ENCODE results near the gene SLC35F4.

The SLC35F4 gene

GRCh38 chr14:57578801-57579200 is 287.1 kb downstream of the SLC35F4 start:
- no peak overlapping the region for H3K4me3 ChIP-seq (ENCODE audit: low read depth, low read length)
- no peak for DNase-seq (ENCODE audit: low read depth)
- no peak for TF ChIP-seq CTCF (IDR thresholded peaks at IDR 0.05; ENCODE audit: low read depth, low read length)
- TF ChIP-seq, protein P1, sequence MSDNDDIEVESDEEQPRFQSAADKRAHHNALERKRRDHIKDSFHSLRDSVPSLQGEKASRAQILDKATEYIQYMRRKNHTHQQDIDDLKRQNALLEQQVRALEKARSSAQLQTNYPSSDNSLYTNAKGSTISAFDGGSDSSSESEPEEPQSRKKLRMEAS (IDR thresholded peaks at IDR 0.05; ENCODE audit: low read depth, low read length), result no peak
- TF ChIP-seq POLR2A (IDR thresholded peaks at IDR 0.05; ENCODE audit: extremely low read depth, insufficient read length), result no peak
- no peak for TF ChIP-seq MYC (IDR thresholded peaks at IDR 0.05; ENCODE audit: low read depth, low read length)

- no peak for DNase-seq (ENCODE audit: low read depth)
- no peak overlapping the region for H3K4me3 ChIP-seq (ENCODE audit: low read depth, low read length)
- no peak for TF ChIP-seq CTCF (IDR thresholded peaks at IDR 0.05; ENCODE audit: low read depth, low read length)
- no peak for TF ChIP-seq MYC (IDR thresholded peaks at IDR 0.05; ENCODE audit: low read depth, low read length)
- TF ChIP-seq, protein P1 (IDR thresholded peaks at IDR 0.05; ENCODE audit: low read depth, low read length), result no peak
- no peak for TF ChIP-seq POLR2A (IDR thresholded peaks at IDR 0.05; ENCODE audit: extremely low read depth, insufficient read length)
These were observed 289.4 kb downstream of the SLC35F4 start for GRCh38 chr14:57576498-57576897.

GRCh38 chr14:57575482-57575881 is 290.4 kb downstream of the SLC35F4 start:
- no peak overlapping the region for H3K4me3 ChIP-seq (ENCODE audit: low read depth, low read length)
- TF ChIP-seq MYC (IDR thresholded peaks at IDR 0.05; ENCODE audit: low read depth, low read length), result no peak
- TF ChIP-seq POLR2A (IDR thresholded peaks at IDR 0.05; ENCODE audit: extremely low read depth, insufficient read length), result no peak
- TF ChIP-seq, protein P1 (IDR thresholded peaks at IDR 0.05; ENCODE audit: low read depth, low read length), result no peak
- no peak for DNase-seq (ENCODE audit: low read depth)

GRCh38 chr14:57574617-57575288 is 291.1 kb downstream of the SLC35F4 start:
- no peak overlapping the region for H3K4me3 ChIP-seq (ENCODE audit: low read depth, low read length)
- TF ChIP-seq POLR2A (IDR thresholded peaks at IDR 0.05; ENCODE audit: extremely low read depth, insufficient read length), result no peak
- no peak for TF ChIP-seq MYC (IDR thresholded peaks at IDR 0.05; ENCODE audit: low read depth, low read length)
- TF ChIP-seq CTCF (IDR thresholded peaks at IDR 0.05; ENCODE audit: low read depth, low read length), result no peak
- TF ChIP-seq, protein P1 (IDR thresholded peaks at IDR 0.05; ENCODE audit: low read depth, low read length), result no peak
- no peak for DNase-seq (ENCODE audit: low read depth)

- TF ChIP-seq CTCF (IDR thresholded peaks at IDR 0.05; ENCODE audit: low read depth, low read length) (no peak), POLR2A (IDR thresholded peaks at IDR 0.05; ENCODE audit: extremely low read depth, insufficient read length) (no peak), MYC (IDR thresholded peaks at IDR 0.05; ENCODE audit: low read depth, low read length) (no peak)
- TF ChIP-seq, protein P1 (IDR thresholded peaks at IDR 0.05; ENCODE audit: low read depth, low read length), result no peak
- DNase-seq (ENCODE audit: low read depth), result no peak
- no peak overlapping the region for H3K4me3 ChIP-seq (ENCODE audit: low read depth, low read length)
These were observed 292.7 kb downstream of the SLC35F4 start for GRCh38 chr14:57573173-57573572.

GRCh38 chr14:57568554-57568953 is 297.3 kb downstream of the SLC35F4 start:
- no peak for DNase-seq (ENCODE audit: low read depth)
- TF ChIP-seq MYC (IDR thresholded peaks at IDR 0.05; ENCODE audit: low read depth, low read length) (no peak), POLR2A (IDR thresholded peaks at IDR 0.05; ENCODE audit: extremely low read depth, insufficient read length) (no peak), CTCF (IDR thresholded peaks at IDR 0.05; ENCODE audit: low read depth, low read length) (no peak)
- TF ChIP-seq, protein P1 (IDR thresholded peaks at IDR 0.05; ENCODE audit: low read depth, low read length), result no peak
- H3K4me3 ChIP-seq (ENCODE audit: low read depth, low read length), result no peak overlapping the region

Data from NB4 (cell line).